HEK293T (cell line): ENCODE measurements around the gene PDE6H.

ENCODE experiments used
- ARNT ChIP-seq: fragments of 450-650 bp; IDR thresholded peaks from 2 replicates; pipeline ENCODE4 v1.6.1; 2017; ENCODE audit warnings: mild to moderate bottlenecking
- L3MBTL2 ChIP-seq: fragments of 450-650 bp; conservative IDR thresholded peaks from 2 replicates; pipeline ENCODE4 v1.6.1; 2016; ENCODE audit warnings: mild to moderate bottlenecking
- SUZ12 ChIP-seq: fragments of 450-650 bp; IDR thresholded peaks from 2 replicates; pipeline ENCODE4 v1.6.1; 2016; ENCODE audit warnings: mild to moderate bottlenecking

- TF ChIP-seq ARNT = no peak
- TF ChIP-seq SUZ12 = no peak
- TF ChIP-seq L3MBTL2 = no peak
Measured at GRCh38 chr12:14982991-14983390, 10.1 kb downstream of the PDE6H start.
